HG03521 (cell line): ENCODE data around the gene CCDC146.
"Not testable (repeated sequence)": the region's sequence is repeated elsewhere in the genome, so short reads cannot be mapped to it uniquely, and the experiment has no call there.

Experiments used
- ATAC-seq: cut with Tn5 transposase; IDR thresholded peaks from one replicate; pipeline ENCODE4 v1.9.1; 2021; ENCODE audit warnings: mild to moderate bottlenecking, moderate library complexity; ENCODE audit not compliant: unreplicated experiment

CCDC146 gene, protein sequence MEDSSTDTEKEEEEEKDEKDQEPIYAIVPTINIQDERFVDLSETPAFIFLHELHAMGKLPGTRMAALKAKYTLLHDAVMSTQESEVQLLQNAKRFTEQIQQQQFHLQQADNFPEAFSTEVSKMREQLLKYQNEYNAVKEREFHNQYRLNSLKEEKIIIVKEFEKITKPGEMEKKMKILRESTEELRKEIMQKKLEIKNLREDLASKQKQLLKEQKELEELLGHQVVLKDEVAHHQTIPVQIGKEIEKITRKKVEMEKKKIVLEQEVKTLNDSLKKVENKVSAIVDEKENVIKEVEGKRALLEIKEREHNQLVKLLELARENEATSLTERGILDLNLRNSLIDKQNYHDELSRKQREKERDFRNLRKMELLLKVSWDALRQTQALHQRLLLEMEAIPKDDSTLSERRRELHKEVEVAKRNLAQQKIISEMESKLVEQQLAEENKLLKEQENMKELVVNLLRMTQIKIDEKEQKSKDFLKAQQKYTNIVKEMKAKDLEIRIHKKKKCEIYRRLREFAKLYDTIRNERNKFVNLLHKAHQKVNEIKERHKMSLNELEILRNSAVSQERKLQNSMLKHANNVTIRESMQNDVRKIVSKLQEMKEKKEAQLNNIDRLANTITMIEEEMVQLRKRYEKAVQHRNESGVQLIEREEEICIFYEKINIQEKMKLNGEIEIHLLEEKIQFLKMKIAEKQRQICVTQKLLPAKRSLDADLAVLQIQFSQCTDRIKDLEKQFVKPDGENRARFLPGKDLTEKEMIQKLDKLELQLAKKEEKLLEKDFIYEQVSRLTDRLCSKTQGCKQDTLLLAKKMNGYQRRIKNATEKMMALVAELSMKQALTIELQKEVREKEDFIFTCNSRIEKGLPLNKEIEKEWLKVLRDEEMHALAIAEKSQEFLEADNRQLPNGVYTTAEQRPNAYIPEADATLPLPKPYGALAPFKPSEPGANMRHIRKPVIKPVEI

DNA sequence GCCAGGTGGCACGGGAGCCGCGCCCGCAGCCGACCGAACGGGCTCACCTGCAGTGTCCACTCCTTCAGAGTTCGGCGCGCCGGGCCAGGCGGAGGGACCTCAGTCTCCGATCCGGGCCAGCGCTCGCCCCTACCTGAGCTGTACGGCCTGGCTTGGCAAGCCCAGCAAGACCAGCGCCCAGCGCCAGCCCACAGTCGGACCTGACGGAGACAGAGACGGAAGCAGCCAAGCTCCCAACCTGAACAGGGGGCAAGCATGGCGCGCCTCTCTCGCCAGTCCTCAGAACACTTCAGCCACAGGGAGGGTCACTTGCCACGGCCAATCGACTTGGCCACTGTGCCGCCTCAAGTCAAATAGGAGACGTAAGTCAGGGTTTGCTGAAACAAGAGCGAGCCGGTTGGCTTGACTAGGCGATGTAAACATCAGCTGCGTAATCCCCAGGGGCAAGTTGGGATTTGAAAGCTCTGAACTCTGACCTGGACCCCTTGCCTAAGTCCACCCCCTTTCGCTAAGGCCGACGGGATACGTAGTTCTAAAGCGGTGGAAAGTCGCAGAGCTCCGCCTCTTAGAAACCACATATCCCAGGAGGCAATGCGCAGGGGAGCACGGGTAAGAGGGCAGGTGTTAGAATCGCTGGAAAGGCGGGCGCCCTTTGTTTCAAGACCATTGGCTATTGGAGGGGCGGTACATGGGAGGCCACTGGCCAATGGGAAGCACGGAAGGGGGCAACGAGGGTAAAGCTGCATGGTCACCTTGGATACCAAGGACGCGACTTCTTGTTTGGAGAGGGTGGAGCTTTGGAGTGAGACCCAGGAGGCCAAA lies at the start of gene CCDC146:
Gene CCDC146, plus strand, starts transcription at position 756 of the 822 bp plus-strand sequence. CDS start 45,054 bp downstream, outside the sequence.
- ATAC-seq, result peak; percentile 97

GRCh38 chr7:77074786-77075396 lies 47.5 kb upstream of the CCDC146 start:
- ATAC-seq, result not testable (repeated sequence)

DNA sequence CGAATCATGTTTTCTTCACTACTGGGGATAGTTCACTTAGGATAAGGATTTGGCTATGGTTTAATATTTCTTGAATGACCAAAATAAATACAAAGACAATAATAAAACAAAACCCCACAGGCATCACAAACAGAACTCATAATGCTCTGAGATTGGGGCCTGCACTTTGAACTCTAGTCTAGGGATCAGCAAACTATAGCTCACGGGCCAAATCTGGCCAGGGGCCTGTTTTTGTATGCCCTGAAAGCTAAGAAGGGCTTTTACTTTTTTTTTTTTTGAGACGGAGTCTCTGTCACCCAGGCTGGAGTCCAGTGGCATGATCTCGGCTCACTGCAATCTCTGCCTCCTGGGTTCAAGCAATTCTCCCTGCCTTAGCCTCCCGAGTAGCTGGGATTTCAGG lies 45.4 kb upstream of the CCDC146 start:
- ATAC-seq, result not testable (repeated sequence)

DNA sequence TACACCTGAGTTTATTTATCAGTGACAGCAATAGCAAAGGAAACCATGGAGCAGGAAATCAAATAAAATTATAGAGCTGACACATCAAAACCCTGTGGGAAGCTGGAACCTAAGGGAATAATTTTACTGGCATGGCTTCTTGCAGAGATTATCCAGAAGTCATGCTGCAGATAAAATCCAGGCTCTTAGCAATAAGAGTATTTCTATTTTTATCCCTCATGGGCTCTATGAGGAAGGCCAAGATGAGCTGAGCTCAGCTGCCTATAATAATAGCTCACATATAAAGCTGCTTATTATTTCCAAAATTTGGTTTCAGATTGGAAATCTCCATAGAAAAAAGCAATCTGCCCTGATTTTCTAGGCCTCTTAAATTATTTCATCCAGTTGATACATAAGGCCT lies 43.3 kb upstream of the CCDC146 start:
- ATAC-seq, result not testable (repeated sequence)

DNA sequence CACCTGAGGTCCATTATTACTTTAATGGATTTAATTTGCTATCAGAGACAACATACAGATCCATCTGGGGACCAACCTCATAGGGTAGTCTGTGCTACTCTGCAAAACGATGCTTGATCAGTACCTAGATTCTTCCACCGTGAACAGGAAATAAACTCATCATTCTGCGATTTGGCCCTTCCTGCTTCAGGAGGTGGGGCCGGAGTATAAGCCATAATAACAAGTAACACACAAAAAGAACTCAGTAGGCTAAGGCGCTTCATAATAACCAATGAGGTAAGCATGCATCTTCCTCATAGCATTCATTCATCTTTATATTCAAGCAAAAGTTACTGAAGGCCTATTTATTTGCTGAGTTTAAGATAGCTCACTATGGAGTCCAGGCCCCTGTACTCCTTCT lies 42.8 kb upstream of the CCDC146 start:
- not testable (repeated sequence) for ATAC-seq

DNA sequence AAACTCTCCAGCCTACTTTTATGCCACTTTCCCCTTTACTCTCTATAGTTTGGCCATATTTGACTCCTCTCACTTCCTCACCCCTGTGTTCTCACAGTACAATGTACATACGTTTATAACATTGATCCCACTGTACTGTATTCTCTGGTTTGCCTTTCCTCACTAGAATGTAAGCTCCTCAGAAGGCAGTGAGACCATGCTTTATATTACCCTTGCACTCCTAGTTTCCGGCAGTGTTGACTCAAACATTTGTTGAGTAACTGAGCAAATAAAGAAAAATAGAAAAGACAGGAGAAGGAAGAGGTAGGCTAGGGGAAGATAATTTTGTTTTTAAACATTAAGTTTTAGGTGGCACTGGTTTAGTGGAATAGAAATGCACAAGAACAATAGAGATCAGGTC lies 42.2 kb upstream of the CCDC146 start:
- not testable (repeated sequence) for ATAC-seq

DNA sequence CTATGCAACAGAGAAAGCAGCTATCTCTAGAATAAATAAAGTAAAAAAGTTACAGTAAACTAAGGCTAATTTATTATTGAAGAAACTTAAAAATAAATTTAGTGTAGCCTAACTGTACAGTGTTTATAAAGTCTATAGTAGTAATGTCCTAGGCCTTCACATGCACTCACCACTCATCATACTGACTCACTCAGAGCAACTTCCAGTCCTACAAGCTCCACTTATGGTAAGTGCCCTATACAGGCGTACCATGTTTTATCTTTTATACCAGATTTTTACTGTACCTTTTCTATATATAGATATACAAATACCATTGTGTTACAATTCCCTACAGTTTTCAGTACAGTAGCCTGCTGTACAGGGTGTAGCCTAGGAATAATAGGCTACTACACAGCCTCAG lies 40.2 kb upstream of the CCDC146 start:
- ATAC-seq, result not testable (repeated sequence)

DNA sequence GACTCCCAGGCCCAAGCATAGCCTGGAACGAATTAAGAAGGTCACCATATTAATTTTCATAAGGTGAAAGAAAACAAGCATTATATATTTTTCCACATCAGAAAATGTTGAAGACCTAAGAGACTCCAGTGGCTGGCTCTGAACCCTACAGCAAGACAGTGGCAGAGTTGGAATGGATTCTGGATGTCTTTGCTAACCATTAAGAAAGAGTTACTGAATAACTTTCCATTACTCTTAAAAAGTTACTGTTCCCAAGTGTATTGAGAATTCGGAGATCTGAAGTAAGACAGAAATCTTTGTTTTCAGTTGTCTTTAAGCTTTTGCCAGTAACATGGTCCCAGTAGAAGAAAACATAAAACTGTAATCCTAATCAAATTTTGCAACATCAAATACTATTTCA lies 30.1 kb upstream of the CCDC146 start:
- not testable (repeated sequence) for ATAC-seq

DNA sequence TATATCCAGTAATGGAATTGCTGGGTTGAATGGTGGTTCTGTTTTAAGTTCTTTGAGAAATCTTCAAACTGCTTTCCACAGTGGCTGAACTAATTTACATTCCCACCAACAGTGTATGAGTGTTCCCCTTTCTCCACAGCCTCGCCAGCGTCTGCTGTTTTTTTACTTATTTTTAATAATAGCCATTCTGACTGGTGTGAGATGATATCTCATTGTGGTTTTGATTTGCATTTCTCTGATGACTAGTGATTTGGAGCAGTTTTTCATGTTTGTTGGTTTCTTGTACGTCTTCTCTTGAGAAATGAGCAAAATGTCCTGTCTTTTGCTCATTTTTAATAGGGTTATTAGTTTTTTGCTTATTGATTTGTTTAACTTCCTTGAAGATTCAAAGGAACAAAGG lies 21.9 kb upstream of the CCDC146 start:
- ATAC-seq, result not testable (repeated sequence)

GRCh38 chr7:77101187-77101586 lies 21.2 kb upstream of the CCDC146 start:
- not testable (repeated sequence) for ATAC-seq

GRCh38 chr7:77102671-77103070 lies 19.7 kb upstream of the CCDC146 start:
- ATAC-seq, result not testable (repeated sequence)

DNA sequence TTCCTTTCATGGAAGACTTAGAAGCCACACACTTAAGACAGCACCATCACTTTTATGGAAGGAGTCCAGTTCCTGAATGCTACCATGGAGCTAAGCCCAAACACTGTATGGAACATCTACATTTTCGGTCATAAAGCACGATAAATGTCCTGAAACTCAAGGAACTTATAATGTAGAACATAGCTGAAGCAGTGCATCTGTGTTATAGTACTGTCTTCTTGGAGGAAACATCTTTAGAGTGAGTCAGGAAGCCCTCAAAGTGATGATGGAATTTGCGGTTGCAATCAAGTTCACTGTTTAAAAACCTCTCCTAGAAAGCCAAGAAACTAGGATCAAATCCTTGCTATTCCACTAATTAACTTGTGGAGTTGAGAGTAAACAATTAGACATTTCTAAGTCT lies 16.5 kb upstream of the CCDC146 start:
- ATAC-seq, result not testable (repeated sequence)

- ATAC-seq, result not testable (repeated sequence)
Measured at GRCh38 chr7:77107659-77108058, 14.8 kb upstream of the CCDC146 start.

DNA sequence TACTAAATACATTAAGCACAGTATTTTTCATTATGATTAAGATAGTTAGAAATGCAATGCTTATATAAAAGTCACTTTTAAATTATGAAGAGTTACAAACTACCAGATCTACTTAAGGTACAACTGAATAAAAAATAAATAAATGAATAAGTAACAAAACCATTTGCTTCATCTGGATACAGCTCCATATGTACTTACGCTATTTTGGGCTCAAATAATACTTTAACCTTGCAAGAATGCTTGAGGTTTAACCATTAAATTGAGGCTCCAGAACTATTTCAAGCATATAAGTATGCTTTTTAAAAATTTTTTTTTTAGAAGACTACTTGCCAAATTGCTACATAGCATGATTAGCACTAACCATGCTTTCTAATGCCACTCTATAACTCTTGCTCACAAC lies 14.1 kb upstream of the CCDC146 start:
- ATAC-seq, result not testable (repeated sequence)

- ATAC-seq, result not testable (repeated sequence)
Measured at GRCh38 chr7:77112719-77113306, 9.6 kb upstream of the CCDC146 start.

DNA sequence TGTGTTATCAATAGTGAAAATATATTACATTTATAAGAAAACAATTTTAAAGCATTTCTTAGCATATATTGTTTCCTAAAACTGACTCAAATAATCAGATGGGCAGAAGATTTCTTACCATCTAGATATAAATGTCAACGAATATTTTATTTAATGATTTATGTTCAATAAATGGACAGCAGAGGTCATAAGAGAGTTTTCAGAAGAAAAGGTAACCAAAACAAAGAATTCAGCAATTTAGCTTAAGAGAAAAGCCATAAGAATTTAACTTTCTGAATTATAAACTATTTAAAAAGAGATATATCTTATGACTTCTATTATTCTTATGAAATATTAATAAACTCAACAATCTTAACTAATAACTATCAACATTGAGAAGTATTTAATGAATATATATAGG lies 3.1 kb downstream of the CCDC146 start:
- ATAC-seq, result not testable (repeated sequence)

DNA sequence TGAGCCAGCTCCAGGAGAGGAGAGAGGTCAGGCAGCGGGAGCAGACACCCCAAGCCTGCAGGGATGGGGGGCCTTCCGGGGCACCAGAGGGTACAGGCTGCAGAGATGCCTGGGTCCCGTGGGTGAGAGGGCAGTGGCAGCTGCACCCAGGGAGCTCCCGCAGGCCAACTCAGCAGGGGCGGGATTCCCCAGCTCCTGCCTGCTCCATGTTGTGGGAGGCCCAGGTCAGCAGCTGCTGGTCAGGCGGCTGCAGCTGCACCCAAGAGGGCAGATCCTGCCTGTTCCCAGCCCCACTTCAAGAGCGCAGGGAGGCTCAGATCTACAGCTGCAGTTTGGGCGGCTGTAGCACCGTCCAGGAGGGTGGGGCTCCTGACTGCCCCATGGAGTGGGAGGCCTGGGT lies 4.6 kb downstream of the CCDC146 start:
- not testable (repeated sequence) for ATAC-seq

DNA sequence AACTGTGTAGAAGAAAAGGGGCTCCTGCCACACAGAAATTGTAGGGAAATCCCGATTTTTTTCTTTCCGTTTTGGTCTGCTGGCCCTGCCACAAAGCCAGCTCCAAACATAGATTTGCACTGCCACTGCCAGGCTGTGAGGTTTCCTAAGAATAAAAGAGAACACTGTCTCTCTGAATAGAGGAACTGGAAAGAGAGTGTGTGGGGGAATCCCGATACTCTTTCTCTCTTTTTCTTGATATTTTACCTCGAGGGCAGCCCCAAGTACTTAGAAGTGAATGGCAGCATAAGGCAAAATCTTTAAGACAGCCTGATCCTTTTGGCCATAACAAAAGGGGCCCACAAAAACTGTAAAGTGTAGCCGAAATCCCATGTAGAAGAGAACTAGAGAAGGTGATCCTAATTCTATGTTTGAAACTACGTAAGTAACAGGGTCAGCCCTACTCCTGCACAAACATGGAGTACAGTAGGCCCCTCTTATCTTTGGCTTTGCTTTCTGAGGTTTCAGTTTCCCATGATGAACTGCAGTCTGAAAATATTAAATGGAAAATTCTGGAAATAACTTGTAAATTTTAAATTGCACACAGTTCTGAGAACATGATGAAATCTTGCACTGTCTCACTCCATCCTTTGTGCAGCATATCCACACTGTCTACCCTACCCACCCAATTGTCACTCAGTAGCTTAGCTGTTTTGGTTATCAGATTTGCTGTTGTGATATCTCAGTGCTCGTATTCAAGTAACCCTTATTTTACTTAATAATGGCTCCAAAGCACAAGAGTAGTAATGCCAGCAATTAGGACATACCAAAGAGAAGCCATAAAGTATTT lies 6.4 kb downstream of the CCDC146 start:
- ATAC-seq, result peak; percentile 61

DNA sequence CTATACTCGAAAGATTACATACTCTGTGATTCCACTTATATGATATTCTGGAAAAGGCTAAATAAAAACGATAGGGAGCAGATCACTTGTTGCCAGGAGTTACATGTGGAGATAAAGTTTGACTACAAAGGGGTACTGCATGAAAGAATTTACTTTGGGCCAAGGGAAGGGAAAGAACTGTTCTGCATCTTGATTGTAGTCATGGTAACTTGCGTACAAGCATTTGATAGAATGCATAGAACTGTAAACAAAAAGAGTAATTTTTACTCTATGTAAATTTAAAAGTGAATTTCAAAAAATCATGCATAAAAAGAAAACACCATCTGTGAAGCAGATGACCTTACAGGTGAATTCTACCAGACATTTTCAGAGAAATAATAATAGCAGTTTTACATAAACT lies 9.4 kb downstream of the CCDC146 start:
- not testable (repeated sequence) for ATAC-seq
